ENCODE results near the gene ATP2B2. TPM values are rescaled to one million over a fixed set of nuclear protein-coding genes. Genes with fewer than 3 reads are reported as not detected.

The ATP2B2 gene
- total and polyA plus RNA-seq, 8 donors: 0.11 to 0.75 (median 0.21) TPM

DNA sequence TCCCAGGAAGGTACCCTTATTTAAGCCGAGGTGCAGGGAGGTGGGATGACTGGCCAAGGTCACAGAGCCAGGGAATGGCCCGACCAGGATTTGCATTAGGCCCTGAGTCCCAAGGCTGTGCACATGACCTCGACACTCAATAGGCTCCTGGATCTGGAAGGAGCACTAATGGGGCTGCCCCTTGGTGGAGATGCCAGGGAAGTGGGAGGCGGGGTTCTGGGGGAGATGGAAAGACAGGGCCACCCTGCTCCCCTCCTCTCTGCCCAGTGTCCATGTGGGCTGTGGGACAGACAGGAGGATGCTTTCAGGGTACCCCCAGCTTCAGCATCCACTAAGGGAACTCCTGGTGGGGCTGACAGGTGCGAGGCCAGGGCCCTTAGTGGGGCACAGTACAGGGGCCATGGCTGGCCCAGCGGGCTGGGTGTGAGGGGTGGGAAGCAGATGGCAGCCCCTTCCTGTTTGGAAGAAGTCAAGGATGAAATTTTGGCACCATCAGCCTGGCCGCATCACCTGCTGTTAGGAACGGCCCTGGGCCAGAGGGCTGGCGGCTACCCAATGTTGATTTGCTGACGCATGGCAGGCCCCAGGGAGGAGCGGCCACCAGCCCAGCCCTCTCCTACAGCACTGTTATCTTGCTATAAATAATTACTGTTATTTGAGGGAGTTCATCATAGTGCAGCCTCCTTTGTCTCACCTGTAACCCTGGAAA is 37.3 kb downstream of the ATP2B2 start:
- no peaks in the 10 kb centered on the region for H3K36me3 ChIP-seq
- FAIRE-seq: no peak
- peak in 2 of 6 donors; percentile 27 to 41 for DNase-seq
- no peaks in the 10 kb centered on the region for H3K9me3 ChIP-seq
- intact Hi-C loops (cut with DNase I): no loop called here
- no peak overlapping the region for H3K4me3 ChIP-seq
- no peaks in the 10 kb centered on the region for H3K4me1 ChIP-seq
- H3K27ac ChIP-seq: no peak overlapping the region
- 36 to 43% methylated on average over 11 of the region's 11 CpGs for WGBS, 2 donors
- TF ChIP-seq, protein P1, sequence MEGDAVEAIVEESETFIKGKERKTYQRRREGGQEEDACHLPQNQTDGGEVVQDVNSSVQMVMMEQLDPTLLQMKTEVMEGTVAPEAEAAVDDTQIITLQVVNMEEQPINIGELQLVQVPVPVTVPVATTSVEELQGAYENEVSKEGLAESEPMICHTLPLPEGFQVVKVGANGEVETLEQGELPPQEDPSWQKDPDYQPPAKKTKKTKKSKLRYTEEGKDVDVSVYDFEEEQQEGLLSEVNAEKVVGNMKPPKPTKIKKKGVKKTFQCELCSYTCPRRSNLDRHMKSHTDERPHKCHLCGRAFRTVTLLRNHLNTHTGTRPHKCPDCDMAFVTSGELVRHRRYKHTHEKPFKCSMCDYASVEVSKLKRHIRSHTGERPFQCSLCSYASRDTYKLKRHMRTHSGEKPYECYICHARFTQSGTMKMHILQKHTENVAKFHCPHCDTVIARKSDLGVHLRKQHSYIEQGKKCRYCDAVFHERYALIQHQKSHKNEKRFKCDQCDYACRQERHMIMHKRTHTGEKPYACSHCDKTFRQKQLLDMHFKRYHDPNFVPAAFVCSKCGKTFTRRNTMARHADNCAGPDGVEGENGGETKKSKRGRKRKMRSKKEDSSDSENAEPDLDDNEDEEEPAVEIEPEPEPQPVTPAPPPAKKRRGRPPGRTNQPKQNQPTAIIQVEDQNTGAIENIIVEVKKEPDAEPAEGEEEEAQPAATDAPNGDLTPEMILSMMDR (IDR thresholded peaks at IDR 0.05): no peak
- H3K27me3 ChIP-seq: peaks cover 0 to 1% (median 0%) of the 10 kb centered on the region in 4 donors
- ATAC-seq: peak in 1 of 4 donors; percentile 48

DNA sequence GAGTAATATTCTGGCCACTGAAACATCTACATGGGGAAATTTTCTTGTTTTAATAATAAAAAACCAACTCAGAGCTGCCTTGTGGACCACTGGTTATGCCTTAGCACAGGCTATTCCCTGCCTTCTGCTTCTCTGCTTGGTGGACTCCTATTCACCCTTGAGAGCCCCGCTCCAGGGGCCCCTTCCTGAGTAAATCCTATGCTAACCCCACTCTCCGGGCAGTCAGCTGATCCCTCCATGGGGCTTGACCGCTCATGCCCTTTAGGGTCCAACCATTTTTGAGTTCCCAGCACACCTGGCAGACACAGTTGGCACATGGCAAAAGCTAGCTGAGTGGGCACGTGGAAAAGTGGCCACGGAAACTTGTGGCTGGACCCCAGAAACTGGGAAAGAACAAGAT is 38.2 kb downstream of the ATP2B2 start:
- 75 to 77% methylated on average over 5 of the region's 5 CpGs for WGBS, 2 donors
- H3K9me3 ChIP-seq: no peaks in the 10 kb centered on the region
- DNase-seq (no peak), ATAC-seq (no peak), FAIRE-seq (no peak)
- no peak overlapping the region for H3K4me3 ChIP-seq
- H3K4me1 ChIP-seq: no peaks in the 10 kb centered on the region
- no peaks in the 10 kb centered on the region for H3K36me3 ChIP-seq
- TF ChIP-seq, protein P1 (IDR thresholded peaks at IDR 0.05): no peak
- intact Hi-C loops (cut with DNase I): no loop called here
- H3K27ac ChIP-seq: no peak overlapping the region
- no peaks in the 10 kb centered on the region for H3K27me3 ChIP-seq

DNA sequence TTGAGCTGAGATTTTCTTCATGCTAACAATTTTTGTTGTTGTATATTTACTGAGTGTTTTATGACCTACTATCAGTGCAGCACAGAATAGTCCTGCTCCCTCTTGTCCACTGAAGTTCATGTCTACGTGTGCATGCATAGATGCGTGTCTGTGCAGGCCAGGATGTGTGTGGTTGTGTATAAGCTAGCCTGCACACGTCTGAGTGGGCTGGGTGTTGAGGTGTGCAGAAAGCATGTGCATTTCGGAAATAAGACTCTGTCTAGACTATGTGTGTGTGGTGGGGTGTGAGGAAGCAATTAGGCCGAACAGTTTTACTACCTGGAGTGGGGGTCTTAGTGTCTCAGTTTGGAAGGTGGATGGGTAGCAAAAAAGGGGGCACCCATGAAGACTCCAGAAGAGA is 39.2 kb downstream of the ATP2B2 start:
- H3K27me3 ChIP-seq: no peaks in the 10 kb centered on the region
- FAIRE-seq: no peak
- intact Hi-C loops (cut with DNase I): no loop called here
- no peaks in the 10 kb centered on the region for H3K36me3 ChIP-seq
- WGBS, 2 donors: 68 to 78% methylated on average over 5 of the region's 5 CpGs
- ATAC-seq: no peak
- no peak overlapping the region for H3K27ac ChIP-seq
- no peaks in the 10 kb centered on the region for H3K9me3 ChIP-seq
- no peaks in the 10 kb centered on the region for H3K4me1 ChIP-seq
- TF ChIP-seq, protein P1 (IDR thresholded peaks at IDR 0.05): no peak
- no peak for DNase-seq
- H3K4me3 ChIP-seq: no peak overlapping the region

DNA sequence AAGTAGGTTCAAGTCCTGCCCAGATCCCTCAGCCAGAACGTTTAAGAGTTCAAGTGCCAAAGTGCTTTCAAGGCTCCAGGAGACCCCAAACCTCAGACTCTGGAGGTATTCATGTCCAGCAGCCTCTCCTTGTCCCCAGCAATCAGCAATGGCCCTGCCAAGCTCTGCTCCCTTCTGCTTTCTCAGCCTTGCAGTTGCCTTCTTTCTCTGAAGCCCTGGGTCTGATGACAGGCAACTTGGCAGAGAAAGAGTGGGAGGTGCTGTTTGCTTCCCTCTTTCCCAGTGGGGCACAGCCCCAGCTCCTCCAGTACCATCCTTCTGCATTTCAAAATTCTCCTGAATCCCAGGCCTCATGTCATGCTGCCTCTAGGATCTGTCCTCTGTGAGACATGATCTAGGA is 40.2 kb downstream of the ATP2B2 start:
- H3K27ac ChIP-seq: no peak overlapping the region
- H3K9me3 ChIP-seq: no peaks in the 10 kb centered on the region
- no peak for ATAC-seq
- H3K36me3 ChIP-seq: no peaks in the 10 kb centered on the region
- no peak overlapping the region for H3K4me3 ChIP-seq
- no peaks in the 10 kb centered on the region for H3K27me3 ChIP-seq
- WGBS, 2 donors: 26 to 36% methylated on average over 1 of the region's 1 CpG
- no peak for FAIRE-seq
- TF ChIP-seq, protein P1 (IDR thresholded peaks at IDR 0.05): no peak
- DNase-seq: no peak
- intact Hi-C loops (cut with DNase I): no loop called here
- H3K4me1 ChIP-seq: no peaks in the 10 kb centered on the region

Data from pancreas (tissue), 10 donors.